HepG2 (cell line): ENCODE data around the gene RAD1. TPM values are rescaled to one million over a fixed set of nuclear protein-coding genes. Genes with fewer than 3 reads are reported as not detected.

ENCODE experiments used
- FLYWCH1 ChIP-seq: sonication (generic); formaldehyde crosslinking; IDR thresholded peaks from 2 replicates; pipeline ENCODE4 v1.8.1; 2023; ENCODE audit warnings: mild to moderate bottlenecking, missing genetic modification reagents
- GTF3A ChIP-seq: sonication (generic); formaldehyde crosslinking; conservative IDR thresholded peaks from 2 replicates; pipeline ENCODE4 v1.4.0; 2020; ENCODE audit warnings: mild to moderate bottlenecking, missing genetic modification reagents
- MEF2D ChIP-seq: sonication (generic); formaldehyde crosslinking; IDR thresholded peaks from 2 replicates; pipeline ENCODE4 v1.5.1; 2020; ENCODE audit warnings: mild to moderate bottlenecking, missing genetic modification reagents
- PBX3 ChIP-seq: sonication (generic); formaldehyde crosslinking; IDR thresholded peaks from 2 replicates; pipeline ENCODE4 v1.8.1; 2023; ENCODE audit warnings: missing genetic modification reagents, inconsistent platforms, borderline replicate concordance
- RBM39 ChIP-seq: fragments of 200-400 bp; formaldehyde crosslinking; IDR thresholded peaks from one replicate; pipeline ENCODE4 v1.6.1; 2018; ENCODE audit warnings: antibody characterized with exemption, mild to moderate bottlenecking, low read depth, low read length; ENCODE audit not compliant: poor library complexity, severe bottlenecking
- TOPORS ChIP-seq: sonication (generic); formaldehyde crosslinking; IDR thresholded peaks from 2 replicates; pipeline ENCODE4 v1.8.0; 2023; ENCODE audit warnings: mild to moderate bottlenecking, missing genetic modification reagents
- YY1 ChIP-seq: IDR thresholded peaks from 2 replicates; pipeline ENCODE4 v1.6.1; 2011; ENCODE audit warnings: low read length, low read depth, moderate library complexity, mild to moderate bottlenecking; ENCODE audit not compliant: insufficient read depth, insufficient replicate concordance
- ZNF121 ChIP-seq: sonication (generic); formaldehyde crosslinking; IDR thresholded peaks from 2 replicates; pipeline ENCODE4 v1.5.0; 2020; ENCODE audit warnings: mild to moderate bottlenecking, missing genetic modification reagents
- ZNF687 ChIP-seq: sonication (generic); formaldehyde crosslinking; IDR thresholded peaks from 2 replicates; pipeline ENCODE4 v1.5.1; 2020; ENCODE audit warnings: mild to moderate bottlenecking, missing genetic modification reagents, moderate library complexity
- polyA plus RNA-seq, 8 experiments: library from polyadenylated mRNA; depleted of rRNA in 3 of 8; stranded (reverse) in 7 of 8; unstranded in 1 of 8; fragments of >200 nt; fragmentation: Illumina TruSeq in 4 of 8; extraction: Trizol in 4 of 8; gene quantifications; 2 replicates each; pipeline versions ENCODE4 v1.2.1 to v1.2.3, GENCODE V29; 2011 to 2016; ENCODE audit warnings: low read depth in 4 of 8, missing spikeins in 1 of 8, mixed read lengths in 1 of 8; ENCODE audit not compliant: insufficient read depth in 1 of 8
- total RNA-seq, 5 experiments: library from RNA; depleted of rRNA; stranded (reverse); fragments of >200 nt; fragmentation: Illumina TruSeq; extraction: Trizol; gene quantifications; 2 replicates each; pipeline ENCODE4 v1.2.3, GENCODE V29; 2016; ENCODE audit warnings: low read depth in 1 of 5

The RAD1 gene
- total and polyA plus RNA-seq, 2 of the 13 experiments (the other 11 are each of a cell fraction or from before 2014, with no cell fraction given), result 14.7 to 39.1 TPM

- TF ChIP-seq MEF2D (CRISPR knock-in tag) (no peak), PBX3 (CRISPR knock-in tag) (no peak), ZNF687 (CRISPR knock-in tag) (no peak), TOPORS (CRISPR knock-in tag) (no peak), YY1 (no peak), GTF3A (no peak), ZNF121 (CRISPR knock-in tag) (no peak), FLYWCH1 (CRISPR knock-in tag) (no peak), RBM39 (no peak)
Measured at GRCh38 chr5:34899066-34899465, 16.2 kb downstream of the RAD1 start (continued).
